IMR-90 (cell line): ENCODE measurements around the gene USB1.

ENCODE experiments used
- CTCF ChIP-seq: conservative IDR thresholded peaks from 2 replicates; pipeline ENCODE4 v1.5.1; 2012; ENCODE audit warnings: mild to moderate bottlenecking, low read depth, low read length, improper control_type of control experiment
- FOS ChIP-seq: fragments of 150-350 bp; IDR thresholded peaks from 2 replicates; pipeline ENCODE4 v1.6.1; 2016; ENCODE audit warnings: low read depth, low read length
- POLR2A ChIP-seq: IDR thresholded peaks from 2 replicates; pipeline ENCODE4 v1.6.1; 2012; ENCODE audit warnings: mild to moderate bottlenecking, low read depth, low read length
- RCOR1 ChIP-seq: IDR thresholded peaks from 2 replicates; pipeline ENCODE4 v1.6.1; 2012; ENCODE audit warnings: mild to moderate bottlenecking, low read length, improper control_type of control experiment; ENCODE audit not compliant: insufficient replicate concordance
- RFX5 ChIP-seq: IDR thresholded peaks from 2 replicates; pipeline ENCODE4 v1.8.0; 2012; ENCODE audit warnings: low read depth, mild to moderate bottlenecking, low read length, moderate library complexity
- SMC3 ChIP-seq: fragments of 150-350 bp; IDR thresholded peaks from 2 replicates; pipeline ENCODE4 v1.6.1; 2016; ENCODE audit warnings: low read depth, mild to moderate bottlenecking, antibody characterized with exemption, low read length, moderate library complexity

GRCh38 chr16:58034128-58034685 is 33.0 kb downstream of the USB1 start:
- no peak for TF ChIP-seq POLR2A
- TF ChIP-seq CTCF: no peak
- no peak for TF ChIP-seq RCOR1
- no peak for TF ChIP-seq FOS
- TF ChIP-seq RFX5: no peak
- TF ChIP-seq SMC3: no peak
